T47D (cell line): ENCODE data around the gene FAM78A.

Source experiments
- DNase-seq, 2 experiments: peaks; one replicate each; pipeline versions ENCODE4 v3.0.0 to v3.0.0-alpha.2; 2011 to 2012; ENCODE audit warnings: low read depth in 1 of 2, low spot score in 1 of 2
- JUND ChIP-seq: IDR thresholded peaks from 2 replicates; pipeline ENCODE4 v1.6.1; 2012; ENCODE audit warnings: low read depth
- in situ Hi-C: cut with HindIII; loops from 2 replicates; pipeline ENCODE4 v1.10.0; 2016; ENCODE audit warnings: low sequenced_read_pairs, low pct_unique_long_range_greater_than_20kb

The FAM78A gene

GRCh38 chr9:131309530-131310276 is 33.4 kb upstream of the FAM78A start:
- DNase-seq: no peak
- in situ Hi-C loops: no loop called here

DNA sequence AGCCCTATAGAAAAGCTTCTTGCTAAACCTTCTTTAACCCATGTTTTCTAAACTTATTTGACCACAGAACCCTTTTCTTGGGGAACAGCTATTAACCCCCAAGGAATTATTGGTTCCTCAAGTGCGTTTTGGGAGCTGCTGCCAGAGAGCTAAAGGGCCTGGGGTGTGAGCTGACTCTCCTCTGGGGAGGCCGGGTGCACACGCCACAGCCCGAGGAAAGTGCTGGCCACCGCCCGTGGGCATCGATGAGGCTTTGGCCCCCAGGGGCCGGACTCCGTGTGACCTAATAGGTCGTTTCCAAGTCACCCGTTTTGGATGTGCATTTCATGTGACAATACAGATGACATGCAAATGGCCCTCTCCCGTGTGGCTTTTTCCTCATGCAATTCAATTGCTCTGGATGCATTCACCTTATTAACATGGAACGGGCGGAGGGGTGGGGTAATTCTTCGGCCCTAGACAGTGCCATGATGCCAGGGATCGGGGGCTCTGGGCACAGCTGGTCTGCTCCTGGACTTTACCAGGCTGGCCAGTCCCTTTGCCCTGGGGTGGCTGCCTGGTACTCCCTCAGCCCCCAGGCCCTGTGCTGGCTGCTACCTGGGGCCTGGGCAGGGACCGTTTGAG is 32.7 kb upstream of the FAM78A start:
- no peak for DNase-seq
- no peak for TF ChIP-seq JUND
- in situ Hi-C loops: no loop called here

More at GRCh38 chr9:131309530-131310276, 33.4 kb upstream of the FAM78A start:
- TF ChIP-seq JUND: no peak

DNA sequence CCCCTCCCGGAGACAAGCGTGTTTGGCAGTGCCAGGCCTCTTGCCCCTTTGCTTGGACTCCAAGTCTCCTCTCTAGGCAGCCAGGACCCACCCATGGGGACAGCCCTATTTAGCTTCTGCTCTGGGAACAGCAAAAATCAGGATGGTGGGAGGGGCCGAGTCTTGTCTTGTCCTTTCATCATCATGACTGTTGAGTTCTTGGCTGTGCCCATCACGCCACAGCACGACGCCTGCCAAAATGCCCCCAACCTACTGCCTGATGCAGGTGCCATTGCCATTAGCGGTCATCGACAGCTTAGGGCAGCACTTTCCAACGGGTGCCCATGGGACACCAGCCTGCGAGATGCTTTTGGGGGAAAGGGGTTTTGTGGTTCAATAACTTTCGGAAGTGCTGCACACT is 32.1 kb upstream of the FAM78A start:
- in situ Hi-C loops: no loop called here
- no peak for DNase-seq
- no peak for TF ChIP-seq JUND

GRCh38 chr9:131307974-131308373 is 31.7 kb upstream of the FAM78A start:
- no peak for DNase-seq
- TF ChIP-seq JUND: no peak
- in situ Hi-C loops: no loop called here

- no peak for TF ChIP-seq JUND
- in situ Hi-C loops: no loop called here
- DNase-seq: no peak
These were observed 30.2 kb upstream of the FAM78A start for GRCh38 chr9:131306397-131307004.

GRCh38 chr9:131304676-131305355 is 28.5 kb upstream of the FAM78A start:
- TF ChIP-seq JUND: no peak; the same call in none of the 2 replicates
- in situ Hi-C loops: no loop called here
- DNase-seq: peak; percentile 85 to 87

GRCh38 chr9:131303381-131304321 is 27.3 kb upstream of the FAM78A start:
- no peak for DNase-seq

DNA sequence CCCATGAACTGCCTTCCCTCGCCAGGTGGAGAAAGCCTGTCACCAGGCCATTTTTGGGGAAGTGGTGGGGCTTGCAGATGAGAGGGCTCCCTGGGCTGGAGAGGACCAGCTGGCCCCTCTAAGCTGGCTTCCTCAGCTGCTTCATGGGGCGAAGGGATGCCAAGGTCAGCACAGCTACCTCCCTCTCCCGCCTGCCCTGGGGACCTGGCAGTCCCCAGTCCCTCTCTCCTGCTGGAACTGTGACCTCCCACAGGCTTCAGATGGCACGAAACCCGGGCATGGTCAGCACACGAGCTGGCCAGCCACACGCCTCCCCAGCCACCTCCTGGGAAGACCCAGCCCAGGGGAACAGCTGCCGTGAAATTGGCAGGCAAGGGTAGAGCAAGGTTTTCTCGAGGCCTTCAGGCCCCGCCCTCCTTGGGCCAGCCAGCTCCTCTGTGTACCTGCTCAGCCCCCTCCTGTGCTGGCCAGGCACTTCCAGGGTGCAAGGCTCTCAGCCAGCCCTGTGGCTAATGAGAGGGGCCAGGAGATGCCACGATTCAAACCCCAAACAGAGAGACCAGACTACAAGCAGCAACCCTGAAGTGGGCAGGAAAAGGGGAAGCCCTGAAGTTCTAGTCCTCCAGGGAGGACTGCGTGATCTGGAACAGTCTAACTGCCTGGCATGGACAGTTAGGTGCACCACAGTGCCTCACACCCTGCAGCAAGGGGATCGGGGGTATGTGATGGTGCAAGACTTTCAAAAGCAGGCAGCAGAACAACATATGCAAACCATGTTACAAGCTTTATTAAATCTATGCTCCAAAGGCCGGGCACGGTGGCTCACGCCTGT is 26.1 kb upstream of the FAM78A start:
- DNase-seq: no peak
- in situ Hi-C loops: no loop called here
- TF ChIP-seq JUND: no peak

More at GRCh38 chr9:131303381-131304321, 27.3 kb upstream of the FAM78A start:
- no peak for TF ChIP-seq JUND
- in situ Hi-C loops: no loop called here

DNA sequence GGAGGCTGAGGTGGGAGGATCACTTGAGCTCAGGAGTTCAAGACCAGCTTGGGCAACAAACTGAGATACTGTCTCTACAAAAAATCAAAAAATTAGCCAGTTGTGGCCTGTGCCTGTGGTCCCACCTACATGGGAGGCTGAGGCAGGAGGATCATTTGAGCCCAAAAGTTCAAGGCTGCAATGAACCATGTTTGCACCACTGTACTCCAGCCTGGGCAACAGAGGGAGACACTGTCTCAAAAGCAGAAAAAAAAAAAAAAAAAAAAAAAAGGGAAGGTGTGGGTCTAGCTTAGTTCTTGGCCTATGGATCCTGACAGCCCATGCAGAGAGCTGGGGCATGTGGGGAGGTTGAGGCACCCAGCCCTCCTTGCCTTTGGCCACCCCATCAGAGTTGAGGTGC is 24.1 kb upstream of the FAM78A start:
- no peak for TF ChIP-seq JUND
- in situ Hi-C loops: no loop called here

DNA sequence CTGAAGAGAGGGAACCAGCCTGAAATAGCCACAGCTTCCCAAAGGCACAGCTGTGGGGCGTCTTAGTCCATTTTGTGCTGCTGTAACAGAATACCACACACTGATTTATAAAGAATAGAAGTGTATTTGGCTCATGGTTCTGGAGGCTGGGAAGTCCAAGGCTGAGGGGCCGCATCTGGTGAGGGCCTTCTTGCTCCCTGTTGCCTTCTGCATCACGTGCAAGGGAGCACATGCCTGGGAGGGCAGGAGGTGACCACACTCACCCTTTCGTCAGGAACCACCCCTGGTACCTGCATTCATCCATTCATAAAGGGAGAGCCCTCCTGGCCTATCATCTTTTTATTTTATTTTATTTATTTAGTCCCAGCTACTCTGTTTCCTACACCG is 23.6 kb upstream of the FAM78A start:
- in situ Hi-C loops: no loop called here
- TF ChIP-seq JUND: no peak
- no peak for DNase-seq

More for the DNA sequence above, 24.1 kb upstream of the FAM78A start:
- DNase-seq: no peak

DNA sequence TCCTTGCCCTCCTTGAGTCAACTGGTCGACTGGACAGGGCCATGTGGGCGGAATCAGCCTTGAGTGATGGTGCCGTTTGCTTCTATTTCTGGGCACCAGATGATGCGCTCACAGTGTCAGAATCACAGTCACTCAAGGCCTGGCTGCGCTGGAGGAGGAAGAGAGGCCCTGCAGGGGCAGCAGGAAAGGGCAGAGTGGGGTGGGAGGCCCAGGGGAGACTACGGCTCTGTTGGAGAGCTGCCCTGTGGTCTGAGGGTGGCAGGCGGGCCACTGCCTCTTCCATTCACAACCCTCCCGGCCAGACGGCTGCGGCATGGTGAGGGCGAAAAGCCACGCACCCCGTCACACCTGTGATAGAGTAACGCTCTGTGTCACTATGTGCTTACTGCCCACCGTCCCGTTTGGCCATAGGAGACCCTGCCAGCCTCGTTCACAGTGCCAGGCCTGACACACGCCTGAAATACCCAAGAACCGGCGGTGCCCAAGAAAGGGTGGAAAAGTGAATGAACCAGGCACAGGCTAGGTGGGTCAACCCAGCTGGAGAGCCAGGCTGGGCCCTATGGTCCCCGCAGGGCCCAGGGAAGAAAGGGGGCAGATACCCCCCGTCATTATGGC is 23.1 kb upstream of the FAM78A start:
- in situ Hi-C loops: no loop called here
- no peak for TF ChIP-seq JUND
- DNase-seq: no peak
